GM12878 (cell line): Measurements from ENCODE around the gene ZNF670. TPM values are rescaled to one million over a fixed set of nuclear protein-coding genes. Genes with fewer than 3 reads are reported as not detected.

Experiments
- ATAC-seq: fragments of 200-7000 bp; cut with Tn5 transposase; 3 replicates; pipeline ENCODE4 v1.9.1; 2020; ENCODE audit warnings: mild to moderate bottlenecking, moderate library complexity
- BruUV-seq: library from RNA; stranded (reverse); fragments of 400-500 nt; replicated peaks from 2 replicates; lab custom pipeline; 2021; lab: Mats Ljungman, UMichigan
- CTCF ChIA-PET: fragments of 300-600 bp; sonication (Branson Sonifier 250); formaldehyde crosslinking; extraction: SDS; loops from one replicate; lab custom pipeline; 2021; ENCODE audit warnings: inconsistent platforms; lab: Yijun Ruan, JAX
- POLR2A ChIA-PET: fragments of 350-600 bp; formaldehyde crosslinking; extraction: SDS; loops from one replicate; lab custom pipeline; 2021; ENCODE audit warnings: inconsistent platforms; lab: Charles Lee
- RAD21 ChIA-PET: fragments of 300-600 bp; sonication (Branson Sonifier 250); formaldehyde crosslinking; loops from one replicate; lab custom pipeline; 2023; ENCODE audit warnings: antibody characterized with exemption; ENCODE audit not compliant: unreplicated experiment; lab: Charles Lee
- SMC1A ChIA-PET: fragments of 300-600 bp; sonication (Branson Sonifier 250); formaldehyde crosslinking; loops from one replicate; lab custom pipeline; 2023; ENCODE audit not compliant: unreplicated experiment, uncharacterized antibody; lab: Charles Lee
- DNase-seq: peaks from one replicate; pipeline ENCODE4 v3.0.0-alpha.2; 2011; ENCODE audit warnings: low read depth, low spot score
- FAIRE-seq: peaks from 3 replicates; lab custom pipeline; 2011; peaks lifted over from hg19 to GRCh38; lab: Jason Lieb, UNC
- H2AFZ ChIP-seq: 2 replicates; pipeline ENCODE4 v1.6.0; 2011; ENCODE audit warnings: low read depth, low read length, control low read depth; ENCODE audit not compliant: control insufficient read depth
- H3K27ac ChIP-seq: 2 replicates; pipeline ENCODE4 v1.5.1; 2011; ENCODE audit warnings: control low read depth; ENCODE audit not compliant: control insufficient read depth, insufficient read depth
- H3K27me3 ChIP-seq, 2 experiments: replicated peaks in 1 of 2; 2 replicates each; pipeline versions ENCODE4 v1.6.0 to v1.6.1; 2011; ENCODE audit warnings: low read length in 1 of 2; ENCODE audit not compliant: control insufficient read depth in 2 of 2, insufficient read depth in 2 of 2
- H3K36me3 ChIP-seq, 2 experiments: 2 replicates each; pipeline ENCODE4 v1.5.1; 2011; ENCODE audit warnings: low read length in 1 of 2; ENCODE audit not compliant: control insufficient read depth in 2 of 2, insufficient read depth in 2 of 2
- H3K4me1 ChIP-seq: 2 replicates; pipeline ENCODE4 v1.6.1; 2011; ENCODE audit warnings: mild to moderate bottlenecking, low read length, moderate library complexity, mixed read lengths; ENCODE audit not compliant: control insufficient read depth, insufficient read depth
- H3K4me2 ChIP-seq: 2 replicates; pipeline ENCODE4 v1.6.0; 2011; ENCODE audit warnings: control low read depth; ENCODE audit not compliant: control insufficient read depth, insufficient read depth
- H3K4me3 ChIP-seq: fragments of 200-600 bp; sonication (generic); 2 replicates; pipeline ENCODE4 v1.5.1; 2016
- H3K79me2 ChIP-seq: 2 replicates; pipeline ENCODE4 v1.6.0; 2011; ENCODE audit warnings: low read length; ENCODE audit not compliant: control insufficient read depth, insufficient read depth
- H3K9ac ChIP-seq: 2 replicates; pipeline ENCODE4 v1.8.0; 2011; ENCODE audit warnings: low read length, control low read depth, mixed read lengths; ENCODE audit not compliant: control insufficient read depth, insufficient read depth
- H3K9me3 ChIP-seq: replicated peaks from 3 replicates; pipeline ENCODE4 v1.5.1; 2011; ENCODE audit warnings: mild to moderate bottlenecking, low read length; ENCODE audit not compliant: control insufficient read depth, insufficient read depth
- H4K20me1 ChIP-seq: 2 replicates; pipeline ENCODE4 v1.6.0; 2011; ENCODE audit not compliant: control insufficient read depth, insufficient read depth
- BCL3 ChIP-seq: IDR thresholded peaks from 2 replicates; pipeline ENCODE4 v1.6.1; 2011; ENCODE audit warnings: borderline replicate concordance, low read depth, mild to moderate bottlenecking, moderate library complexity, low read length; ENCODE audit not compliant: insufficient read depth, poor library complexity, severe bottlenecking
- EGR1 ChIP-seq, 2 experiments: IDR thresholded peaks; 1 replicate in 1 of 2; 2 replicates in 1 of 2; pipeline ENCODE4 v1.6.1; 2011 to 2012; ENCODE audit warnings: low read depth in 2 of 2, low read length in 2 of 2, borderline replicate concordance in 1 of 2, mild to moderate bottlenecking in 1 of 2, moderate library complexity in 1 of 2
- EZH2 ChIP-seq: IDR thresholded peaks from 2 replicates; pipeline ENCODE4 v1.6.1; 2012; ENCODE audit warnings: low read depth, mild to moderate bottlenecking, control low read depth, inconsistent platforms, low read length, borderline replicate concordance; ENCODE audit not compliant: control insufficient read depth
- LARP7 ChIP-seq: fragments of 450-650 bp; IDR thresholded peaks from 2 replicates; pipeline ENCODE4 v1.6.1; 2017; ENCODE audit warnings: mild to moderate bottlenecking
- MLLT1 ChIP-seq: fragments of 450-650 bp; IDR thresholded peaks from 2 replicates; pipeline ENCODE4 v1.6.1; 2016; ENCODE audit warnings: mild to moderate bottlenecking
- MTA3 ChIP-seq: IDR thresholded peaks from 2 replicates; pipeline ENCODE4 v1.6.1; 2012; ENCODE audit warnings: low read length, inconsistent platforms, borderline replicate concordance
- NBN ChIP-seq: fragments of 450-650 bp; IDR thresholded peaks from 2 replicates; pipeline ENCODE4 v1.6.1; 2016
- NFYA ChIP-seq: IDR thresholded peaks from 2 replicates; pipeline ENCODE4 v1.6.1; 2011; ENCODE audit warnings: low read depth, mild to moderate bottlenecking, low read length, improper control_type of control experiment, borderline replicate concordance
- PAX8 ChIP-seq: fragments of 450-650 bp; IDR thresholded peaks from 2 replicates; pipeline ENCODE4 v1.6.1; 2017; ENCODE audit warnings: mild to moderate bottlenecking, moderate library complexity
- PRDM15 ChIP-seq: fragments of 450-650 bp; formaldehyde crosslinking; IDR thresholded peaks from 2 replicates; pipeline ENCODE4 v1.4.0; 2020; ENCODE audit warnings: mild to moderate bottlenecking, moderate library complexity
- RELA ChIP-seq: fragments of 450-650 bp; IDR thresholded peaks from 2 replicates; pipeline ENCODE4 v1.8.0; 2014; ENCODE audit warnings: borderline replicate concordance; ENCODE audit not compliant: partially characterized antibody
- RELB ChIP-seq: fragments of 450-650 bp; IDR thresholded peaks from 2 replicates; pipeline ENCODE4 v1.6.1; 2017; ENCODE audit warnings: low read depth, mild to moderate bottlenecking, moderate library complexity
- RUNX3 ChIP-seq: IDR thresholded peaks from 2 replicates; pipeline ENCODE4 v1.6.1; 2012; ENCODE audit warnings: low read length, inconsistent platforms
- SIN3A ChIP-seq: IDR thresholded peaks from 2 replicates; pipeline ENCODE4 v1.6.1; 2012; ENCODE audit warnings: low read depth, low read length, improper control_type of control experiment
- SIX5 ChIP-seq: IDR thresholded peaks from 2 replicates; pipeline ENCODE4 v1.6.1; 2011; ENCODE audit warnings: mild to moderate bottlenecking, low read depth, low read length, moderate library complexity; ENCODE audit not compliant: severe bottlenecking
- SREBF2 ChIP-seq: IDR thresholded peaks from 2 replicates; pipeline ENCODE4 v1.6.1; 2012; ENCODE audit warnings: mild to moderate bottlenecking, low read length
- YBX1 ChIP-seq: fragments of 450-650 bp; IDR thresholded peaks from 2 replicates; pipeline ENCODE4 v1.6.1; 2016; ENCODE audit warnings: antibody characterized with exemption
- ZZZ3 ChIP-seq: IDR thresholded peaks from 2 replicates; pipeline ENCODE4 v1.6.1; 2011; ENCODE audit warnings: low read depth; ENCODE audit not compliant: control insufficient read depth, insufficient read length
- WGBS: methylation state at CpG from one replicate; pipeline ENCODE4 v1.1.6; 2016; ENCODE audit warnings: low lambda C conversion rate; ENCODE audit not compliant: insufficient replicate concordance, insufficient coverage; ENCODE audit errors: missing lambda C conversion rate; 5-methylcytosine and 5-hydroxymethylcytosine counted together
- in situ Hi-C: fragments of 300-500 bp; cut with MboI; formaldehyde crosslinking; loops from 9 replicates; pipeline ENCODE4 v1.14.3; 2018; ENCODE audit warnings: mixed read lengths
- intact Hi-C: fragments of 100-400 bp; cut with micrococcal nuclease; formaldehyde crosslinking; loops from one replicate; pipeline ENCODE4 v1.14.2; 2022; ENCODE audit not compliant: unreplicated experiment
- polyA plus RNA-seq, 11 experiments: library from polyadenylated mRNA; depleted of rRNA in 4 of 11; unstranded in 6 of 11; stranded (reverse) in 5 of 11; fragments of >200 nt; fragmentation: Nextera tagmentation in 4 of 11; fragmentation: Illumina TruSeq in 1 of 11; extraction: Ambion mirVana in 4 of 11; extraction: Trizol in 1 of 11; gene quantifications; 1 replicate in 1 of 11; 2 replicates in 10 of 11; pipeline versions ENCODE4 v1.2.1 to v1.2.3, GENCODE V29; 2011 to 2016; ENCODE audit warnings: inconsistent platforms in 2 of 11, missing spikeins in 2 of 11, low read depth in 1 of 11
- total RNA-seq, 4 experiments: library from RNA; depleted of rRNA in 3 of 4; stranded (reverse); fragments of >200 nt in 3 of 4; fragmentation: Illumina TruSeq in 1 of 4; extraction: Trizol in 1 of 4; gene quantifications; 2 replicates each; pipeline versions ENCODE4 v1.2.1 to v1.2.3, GENCODE V29; 2013 to 2021

ZNF670 gene
- total and polyA plus RNA-seq, 10 of the 15 experiments (the other 5 are each of a cell fraction or from before 2014, with no cell fraction given) = 3.0 to 9.0 (median 5.3) TPM

GRCh38 chr1:247112479-247112781 lies 33.8 kb upstream of the ZNF670 start:
- in situ Hi-C loops (no loop called here), intact Hi-C loops (no loop called here)
- POLR2A ChIA-PET = no interaction called here
- Histone ChIP-seq H3K79me2 (no peaks in the 10 kb centered on the region), H3K4me1 (no peaks in the 10 kb centered on the region), H3K4me2 (no peak overlapping the region), H4K20me1 (no peaks in the 10 kb centered on the region), H2AFZ (no peak overlapping the region), H3K27ac (no peak overlapping the region), H3K4me3 (no peak overlapping the region), H3K9ac (no peak overlapping the region), H3K27me3 (peaks cover 1 to 5% of the 10 kb centered on the region in 2 experiments; a peak in 3 of 4 replicates), H3K9me3 (peaks cover 2% of the 10 kb centered on the region; the same call in 2 of the 3 replicates), H3K36me3 (no peaks in the 10 kb centered on the region)
- ATAC-seq (no peak), FAIRE-seq (no peak), DNase-seq (no peak)
- CTCF ChIA-PET = no interaction called here
- no TSS peak for BruUV-seq
- SMC1A ChIA-PET = interaction anchor here (0.5 kb wide), 1 partner anchor 56 kb away, joined by 3 read pairs; no protein-coding TSS in a partner anchor
- TF ChIP-seq SIN3A (no peak), RUNX3 (no peak), EGR1 (IDR thresholded peaks at IDR 0.05; ENCODE audit: borderline replicate concordance in 1 of 2, low read depth in 2 of 2, low read length in 2 of 2) (no peak), SREBF2 (no peak), MLLT1 (no peak), RELB (no peak), YBX1 (no peak), NFYA (no peak), NBN (no peak), SIX5 (no peak), EZH2 (no peak), BCL3 (no peak), MTA3 (no peak), ZZZ3 (no peak), LARP7 (no peak), PRDM15 (no peak), PAX8 (no peak), RELA (no peak)
- 54% methylated on average over 9 of the region's 9 CpGs for WGBS
- RAD21 ChIA-PET = no interaction called here
